Measurements from ENCODE around the gene PRMT1. TPM values are rescaled to one million over a fixed set of nuclear protein-coding genes. Genes with fewer than 3 reads are reported as not detected.

PRMT1 gene
- total RNA-seq, 2 donors from 2014 or later, result 116 to 118 TPM

GRCh38 chr19:49635530-49636232, 41.4 kb upstream of the PRMT1 start:
- no peak for TF ChIP-seq CTCF (IDR thresholded peaks at IDR 0.05)
- H3K9me3 ChIP-seq, result no peaks in the 10 kb centered on the region
- no peak for DNase-seq (ENCODE audit: low spot score)
- peaks cover 11% of the 10 kb centered on the region for H3K36me3 ChIP-seq
- H3K27ac ChIP-seq, result peak overlapping the region in 1 of 2 donors; percentile 30
- no peak overlapping the region for H3K4me3 ChIP-seq
- no peak for ATAC-seq (ENCODE audit: insufficient number of reproducible peaks, low FRiP score, low read depth)
- no peaks in the 10 kb centered on the region for H3K27me3 ChIP-seq (replicated peaks; ENCODE audit: insufficient read depth)
- H3K4me1 ChIP-seq (ENCODE audit: control insufficient read depth in 1 of 2, low read depth in 2 of 2), result peaks cover 4 to 23% of the 10 kb centered on the region in 2 donors

DNA sequence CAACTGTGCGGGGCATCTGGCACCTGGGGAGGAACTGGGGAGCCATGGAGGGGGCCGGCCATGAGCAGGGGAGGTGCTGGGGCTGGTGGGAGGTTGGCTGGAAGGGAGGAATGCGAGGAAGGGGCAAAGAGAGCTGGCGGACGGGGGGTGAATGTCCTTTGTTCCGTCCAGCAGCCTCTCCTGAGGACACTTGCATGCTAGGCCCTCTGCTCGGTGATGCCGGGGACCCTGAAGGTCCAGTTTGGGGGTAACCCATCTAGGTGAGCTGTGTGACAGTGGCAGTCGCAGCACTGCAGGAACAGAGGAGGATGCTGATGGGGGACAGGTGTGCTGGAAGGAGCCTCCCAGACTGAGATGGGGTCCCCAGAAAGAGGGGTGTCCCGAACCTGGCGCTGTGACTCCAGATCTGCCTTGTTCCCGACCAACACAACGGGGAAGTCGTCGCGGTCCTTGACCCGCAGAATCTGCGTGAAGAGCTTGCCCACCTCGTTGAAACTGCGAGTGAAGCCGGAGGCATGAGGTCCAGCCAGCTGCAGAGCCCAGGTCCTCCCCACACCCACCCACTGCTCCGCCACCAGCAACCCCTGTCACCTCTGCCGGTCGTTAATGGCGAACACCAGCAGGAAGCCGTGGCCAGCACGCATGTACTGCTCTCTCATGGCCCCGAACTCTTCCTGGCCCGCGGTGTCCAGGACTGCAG, 40.7 kb upstream of the PRMT1 start:
- Histone ChIP-seq H3K27me3 (replicated peaks; ENCODE audit: insufficient read depth) (no peaks in the 10 kb centered on the region), H3K4me3 (no peak overlapping the region), H3K9me3 (no peaks in the 10 kb centered on the region), H3K27ac (no peak overlapping the region), H3K4me1 (ENCODE audit: control insufficient read depth in 1 of 2, low read depth in 2 of 2) (peaks cover 0 to 19% of the 10 kb centered on the region in 2 donors), H3K36me3 (peaks cover 11% of the 10 kb centered on the region)
- ATAC-seq (ENCODE audit: insufficient number of reproducible peaks, low FRiP score, low read depth) (no peak), DNase-seq (ENCODE audit: low spot score) (no peak)
- TF ChIP-seq CTCF (IDR thresholded peaks at IDR 0.05), result no peak

- DNase-seq (ENCODE audit: low spot score) (peak; percentile 55), ATAC-seq (ENCODE audit: insufficient number of reproducible peaks, low FRiP score, low read depth) (no peak)
- peaks cover 11% of the 10 kb centered on the region for H3K36me3 ChIP-seq
- H3K27me3 ChIP-seq (replicated peaks; ENCODE audit: insufficient read depth), result no peaks in the 10 kb centered on the region
- H3K4me1 ChIP-seq (ENCODE audit: control insufficient read depth in 1 of 2, low read depth in 2 of 2), result peaks cover 6 to 23% of the 10 kb centered on the region in 2 donors
- H3K4me3 ChIP-seq, result peak overlapping the region; percentile 96
- no peaks in the 10 kb centered on the region for H3K9me3 ChIP-seq
- TF ChIP-seq CTCF (IDR thresholded peaks at IDR 0.05), result no peak
- H3K27ac ChIP-seq, result peak overlapping the region; percentile 97 to 100
Measured at GRCh38 chr19:49637821-49638738, 39.0 kb upstream of the PRMT1 start.

- Histone ChIP-seq H3K4me3 (peak overlapping the region; percentile 96), H3K27ac (peak overlapping the region; percentile 97 to 100), H3K36me3 (peaks cover 11% of the 10 kb centered on the region), H3K9me3 (no peaks in the 10 kb centered on the region), H3K27me3 (replicated peaks; ENCODE audit: insufficient read depth) (no peaks in the 10 kb centered on the region), H3K4me1 (ENCODE audit: control insufficient read depth in 1 of 2, low read depth in 2 of 2) (peaks cover 11 to 38% of the 10 kb centered on the region in 2 donors)
- TF ChIP-seq CTCF (IDR thresholded peaks at IDR 0.05), result no peak
- ATAC-seq (ENCODE audit: insufficient number of reproducible peaks, low FRiP score, low read depth) (no peak), DNase-seq (ENCODE audit: low spot score) (no peak)
Measured at GRCh38 chr19:49639401-49640112, 37.5 kb upstream of the PRMT1 start.
